Colonic mucosa (tissue), 4 donors: ENCODE measurements around the gene DDRGK1. TPM values are rescaled to one million over a fixed set of nuclear protein-coding genes. Genes with fewer than 3 reads are reported as not detected.
A peak's percentile ranks its signal among the peaks of the same experiment; 100 is the strongest.

Experiments
- DNase-seq: peaks from one replicate; pipeline ENCODE4 v3.0.0-alpha.2; 2020
- H3K27ac ChIP-seq: fragments of 200-600 bp; one replicate; pipeline ENCODE4 v1.8.0; 2021
- H3K27me3 ChIP-seq: fragments of 200-600 bp; one replicate; pipeline ENCODE4 v1.8.0; 2021
- H3K36me3 ChIP-seq: fragments of 200-600 bp; one replicate; pipeline ENCODE4 v1.8.0; 2021
- H3K4me1 ChIP-seq: fragments of 200-600 bp; one replicate; pipeline ENCODE4 v1.8.0; 2021; ENCODE audit warnings: mild to moderate bottlenecking
- H3K4me3 ChIP-seq: fragments of 200-600 bp; one replicate; pipeline ENCODE4 v1.8.0; 2021
- H3K9ac ChIP-seq, 2 donors: one replicate each; pipeline ENCODE4 v1.7.0; 2013; ENCODE audit warnings: control low read depth in 2 of 2, low read depth in 2 of 2, low read length in 2 of 2
- H3K9me3 ChIP-seq: fragments of 200-600 bp; one replicate; pipeline ENCODE4 v1.8.0; 2021
- CTCF ChIP-seq: fragments of 200-600 bp; IDR thresholded peaks from one replicate; pipeline ENCODE4 v1.8.0; 2022; ENCODE audit warnings: antibody characterized with exemption, mild to moderate bottlenecking
- intact Hi-C: fragments of 100-400 bp; cut with DNase I; formaldehyde crosslinking; loops from one replicate; pipeline ENCODE4 v1.14.1; 2022
- total RNA-seq, 2 donors: library from RNA; stranded (reverse); fragmentation: NEBNext Ultra II Directional in 1 of 2; extraction: Animal tissue kit (Norgen Biotek cat#: 25700) in 1 of 2; gene quantifications; one replicate each; pipeline ENCODE4 v1.2.1, GENCODE V29; 2021
- donor health status: healthy.
- donor health status: DM: no; HTN: no; CAD: no.
- donor health status: DM: no; HTN: no; CAD: no.

Gene DDRGK1
- total RNA-seq, 2 donors from 2014 or later = 57.8 to 88.6 TPM

DNA sequence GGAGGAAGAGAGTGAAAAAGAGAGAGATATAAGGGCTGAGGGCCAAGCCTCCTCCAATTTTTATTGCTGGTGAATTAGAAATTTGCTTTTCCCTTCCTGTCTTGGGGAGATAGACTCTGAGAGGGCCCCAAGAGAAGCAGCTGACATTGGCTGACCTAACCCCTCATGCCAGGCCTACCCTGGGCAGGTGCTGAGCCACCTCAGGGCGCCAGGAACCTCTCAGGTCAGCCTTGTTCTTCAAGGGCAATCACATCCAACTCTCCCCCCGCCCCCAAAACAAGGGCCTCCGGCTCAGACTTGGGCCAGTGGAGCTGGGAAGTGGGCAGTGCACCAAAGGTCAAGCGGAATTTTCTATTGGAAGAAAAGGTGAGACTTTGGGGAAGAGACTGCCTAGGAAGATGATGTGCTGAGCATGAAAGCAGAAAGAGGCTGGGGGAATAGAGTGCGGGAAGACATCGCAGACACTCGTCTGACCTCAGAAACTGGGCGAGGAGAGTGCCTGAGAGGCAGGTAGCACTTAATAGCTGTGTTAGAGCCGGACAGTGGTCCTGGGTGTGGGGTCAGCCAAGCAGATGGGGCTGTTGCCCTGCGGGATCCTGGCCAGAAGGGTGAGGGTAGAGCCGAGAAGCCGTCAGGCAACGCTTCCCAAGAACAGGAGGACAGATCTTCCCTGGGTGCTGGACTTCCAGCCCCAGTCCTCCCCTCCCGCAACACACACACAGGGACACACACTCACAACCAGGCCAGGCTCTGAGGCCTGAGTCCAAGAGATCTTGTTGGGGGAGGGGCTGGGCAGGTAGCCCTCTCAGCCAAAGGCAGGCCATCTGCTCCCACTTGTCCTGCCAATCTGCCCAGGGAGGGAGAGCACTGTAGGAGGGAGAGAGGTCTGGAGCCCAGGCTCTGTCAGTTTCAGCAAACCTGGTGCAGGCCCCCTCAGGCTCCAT, 41.1 kb downstream of the DDRGK1 start:
- intact Hi-C loops = loop anchor here (5.0 kb wide), 1 partner anchor 44 kb away; the partner anchor contains the start of gene ITPA
- H3K9me3 ChIP-seq = no peaks in the 10 kb centered on the region
- no peak overlapping the region for H3K4me3 ChIP-seq
- no peak for TF ChIP-seq CTCF
- no peak for DNase-seq
- no peaks in the 10 kb centered on the region for H3K27me3 ChIP-seq
- H3K9ac ChIP-seq = no peak overlapping the region
- peaks cover 3% of the 10 kb centered on the region for H3K4me1 ChIP-seq
- no peaks in the 10 kb centered on the region for H3K36me3 ChIP-seq
- H3K27ac ChIP-seq = no peak overlapping the region

- no peak for TF ChIP-seq CTCF
- H3K4me3 ChIP-seq = no peak overlapping the region
- H3K27ac ChIP-seq = no peak overlapping the region
- DNase-seq = no peak
- H3K4me1 ChIP-seq = peaks cover 13% of the 10 kb centered on the region
- H3K9ac ChIP-seq = no peak overlapping the region
- no peaks in the 10 kb centered on the region for H3K36me3 ChIP-seq
- no peaks in the 10 kb centered on the region for H3K9me3 ChIP-seq
- intact Hi-C loops = loop anchor here (5.0 kb wide), 1 partner anchor 45 kb away; the partner anchor contains the start of gene ITPA
- H3K27me3 ChIP-seq = no peaks in the 10 kb centered on the region
These were observed 42.3 kb downstream of the DDRGK1 start for GRCh38 chr20:3162080-3162611.

DNA sequence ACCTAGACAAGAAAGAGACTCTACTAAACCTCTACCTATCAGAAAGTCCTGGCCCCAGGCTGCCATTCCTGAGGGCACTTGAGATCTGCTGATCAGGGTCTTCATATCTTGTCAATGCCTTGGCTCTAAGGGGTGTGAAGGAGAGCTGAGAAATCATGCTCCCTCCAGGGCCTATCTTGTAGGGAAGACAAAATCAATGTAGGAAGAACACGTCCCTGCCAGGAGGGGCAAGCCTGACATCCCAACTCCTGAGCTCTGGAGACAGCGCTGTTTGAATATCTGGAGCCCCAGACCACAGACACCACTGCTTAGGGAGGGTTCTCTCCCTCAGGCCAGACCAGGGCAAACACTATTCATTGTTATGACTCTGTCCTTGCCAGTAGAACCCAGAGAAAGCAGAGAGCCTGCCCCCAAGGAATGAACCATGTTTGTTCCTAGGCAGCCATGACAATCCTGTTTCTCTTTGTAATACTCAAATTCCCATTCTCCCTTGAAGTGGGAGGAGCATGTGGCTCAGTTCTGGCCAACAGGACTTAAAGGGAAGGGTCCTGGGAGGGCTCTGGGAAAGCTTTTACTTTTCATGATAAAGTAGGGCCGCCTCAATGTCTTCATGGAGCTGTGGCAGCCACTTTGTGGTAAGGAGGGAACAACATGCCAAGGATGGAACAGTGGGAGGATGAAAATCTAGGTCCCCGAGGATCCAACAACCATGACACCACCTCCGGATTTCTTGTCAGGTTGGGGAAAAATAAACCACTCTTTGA, 43.0 kb downstream of the DDRGK1 start:
- intact Hi-C loops = loop anchor here (5.0 kb wide), 1 partner anchor 46 kb away; the partner anchor contains the start of gene ITPA
- Histone ChIP-seq H3K9me3 (no peaks in the 10 kb centered on the region), H3K9ac (no peak overlapping the region), H3K27me3 (no peaks in the 10 kb centered on the region), H3K27ac (no peak overlapping the region), H3K4me3 (no peak overlapping the region), H3K4me1 (peaks cover 13% of the 10 kb centered on the region), H3K36me3 (no peaks in the 10 kb centered on the region)
- no peak for DNase-seq
- TF ChIP-seq CTCF = no peak

DNA sequence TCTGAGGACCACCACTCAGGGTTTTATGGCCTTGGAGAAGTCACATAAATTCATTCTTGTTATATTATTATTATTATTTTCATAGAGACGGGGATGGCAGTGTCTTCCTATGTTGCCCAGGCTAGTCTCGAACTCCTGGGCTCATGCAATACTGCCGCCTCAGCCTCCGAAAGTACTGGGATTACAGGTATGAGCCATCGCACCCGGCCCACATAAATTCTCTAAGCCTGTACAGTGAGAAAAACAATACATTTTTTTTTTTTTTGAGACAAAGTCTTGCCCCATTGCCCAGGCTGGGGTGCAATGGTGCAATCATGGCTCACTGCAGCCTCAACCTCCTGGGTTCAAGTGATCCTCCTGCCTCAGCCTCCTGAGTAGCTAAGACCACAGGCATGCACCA, 44.1 kb downstream of the DDRGK1 start:
- Histone ChIP-seq H3K4me3 (peak overlapping the region; percentile 98), H3K4me1 (peaks cover 13% of the 10 kb centered on the region), H3K9me3 (no peaks in the 10 kb centered on the region), H3K27ac (peak overlapping the region; percentile 78), H3K9ac (no peak overlapping the region), H3K36me3 (no peaks in the 10 kb centered on the region), H3K27me3 (no peaks in the 10 kb centered on the region)
- intact Hi-C loops = loop anchor here (5.0 kb wide), 1 partner anchor 47 kb away; the partner anchor contains the start of gene ITPA
- no peak for DNase-seq
- TF ChIP-seq CTCF = no peak

DNA sequence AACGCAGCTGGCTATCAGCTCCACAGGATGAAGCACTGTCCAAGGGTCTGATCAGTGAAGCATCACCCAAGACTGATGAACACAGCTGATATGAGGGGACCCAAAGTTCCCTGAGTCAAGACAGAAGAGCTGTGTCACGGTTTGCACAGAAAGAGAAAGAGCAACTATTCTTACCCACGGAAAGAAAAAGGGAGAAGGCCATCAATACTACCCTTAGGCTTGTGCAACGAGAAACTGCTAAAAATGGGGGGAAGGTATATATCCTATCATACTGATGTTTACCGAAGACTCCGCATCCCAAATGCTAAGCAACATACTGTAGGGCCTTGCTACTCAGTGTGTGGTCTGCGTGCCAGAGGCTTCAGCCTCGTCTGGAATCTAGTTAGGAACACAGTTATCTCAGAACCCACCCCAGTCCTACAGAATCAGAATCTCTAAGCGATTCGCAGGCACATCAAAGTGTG, 45.5 kb downstream of the DDRGK1 start:
- Histone ChIP-seq H3K4me1 (peaks cover 13% of the 10 kb centered on the region), H3K36me3 (no peaks in the 10 kb centered on the region), H3K9me3 (no peaks in the 10 kb centered on the region), H3K27me3 (no peaks in the 10 kb centered on the region), H3K27ac (peak overlapping the region; percentile 78), H3K4me3 (peak overlapping the region; percentile 98), H3K9ac (peak overlapping the region; percentile 80 to 84)
- intact Hi-C loops = no loop called here
- TF ChIP-seq CTCF = no peak
- DNase-seq = no peak
